GM04504 (cell line): ENCODE results near the gene MCC.

Experiments
- DNase-seq: peaks from one replicate; pipeline ENCODE4 v3.0.0-alpha.2; 2012; ENCODE audit warnings: low read depth

MCC gene

DNA sequence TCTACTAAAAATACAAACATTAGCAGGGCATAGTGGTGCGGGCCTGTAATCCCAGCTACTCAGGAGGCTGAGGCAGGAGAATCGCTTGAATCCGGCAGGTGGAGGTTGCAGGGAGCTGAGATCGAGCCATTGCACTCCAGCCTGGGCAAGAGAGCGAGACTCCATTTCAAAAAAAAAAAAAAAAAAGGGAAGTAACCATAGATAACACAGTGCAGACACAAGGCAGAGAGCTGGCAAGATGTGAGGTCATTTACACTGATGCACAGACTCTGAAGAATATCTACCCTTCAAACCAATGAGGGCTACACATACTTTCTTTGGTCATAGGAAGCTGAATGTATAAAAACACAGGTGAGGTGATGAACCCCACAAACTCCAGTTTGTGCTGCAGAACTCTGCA, 379.8 kb downstream of the MCC start:
- no peak for DNase-seq

- DNase-seq, result no peak
Measured at GRCh38 chr5:113106821-113107220, 381.4 kb downstream of the MCC start.

DNA sequence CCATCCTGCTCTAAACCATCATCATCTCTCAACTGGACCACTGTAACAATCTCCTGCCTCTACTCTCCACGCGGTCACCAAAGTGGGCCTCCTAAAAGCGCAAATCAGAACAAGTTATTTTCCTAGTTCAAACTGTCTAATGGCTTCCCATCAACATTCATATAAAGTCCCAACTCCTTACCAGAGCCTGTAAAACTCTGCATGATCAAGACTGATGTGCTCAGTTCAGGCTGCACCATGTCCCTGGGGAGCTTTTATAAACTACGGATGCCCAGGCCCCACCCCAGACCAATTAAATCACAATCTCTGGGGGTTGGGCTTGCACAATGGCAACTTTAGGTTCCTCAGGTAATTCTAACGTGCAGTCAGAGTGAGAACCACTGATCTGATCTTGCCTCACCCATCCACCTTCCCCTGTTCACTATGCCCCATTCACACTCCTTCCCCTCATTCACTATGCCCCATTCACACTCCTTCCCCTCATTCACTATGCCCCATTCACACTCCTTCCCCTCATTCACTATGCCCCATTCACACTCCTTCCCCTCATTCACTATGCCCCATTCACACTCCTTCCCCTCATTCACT, 382.5 kb downstream of the MCC start:
- DNase-seq, result no peak

DNA sequence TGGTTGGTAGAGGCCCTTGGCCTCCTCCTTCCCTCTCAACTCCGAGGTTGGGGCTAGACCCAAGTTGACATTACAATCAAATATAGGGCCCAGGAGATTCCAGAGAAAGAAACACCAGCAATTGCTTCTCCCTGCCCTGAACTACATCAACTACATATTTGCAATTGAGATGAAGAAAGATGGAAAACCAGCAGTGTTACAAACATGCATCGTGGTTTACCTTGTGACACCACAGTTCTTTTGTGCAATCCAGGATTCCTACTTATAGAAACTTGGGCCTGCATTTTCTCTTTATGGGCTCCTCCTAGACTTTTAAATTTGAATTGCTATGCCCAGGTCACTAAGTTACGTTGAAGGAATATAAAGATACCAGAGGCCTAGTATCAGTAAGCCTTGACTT, 384.9 kb downstream of the MCC start:
- DNase-seq, result no peak

GRCh38 chr5:113102121-113102531, 386.1 kb downstream of the MCC start:
- DNase-seq, result no peak

- DNase-seq, result no peak
Measured at GRCh38 chr5:113100981-113101380, 387.3 kb downstream of the MCC start.

DNA sequence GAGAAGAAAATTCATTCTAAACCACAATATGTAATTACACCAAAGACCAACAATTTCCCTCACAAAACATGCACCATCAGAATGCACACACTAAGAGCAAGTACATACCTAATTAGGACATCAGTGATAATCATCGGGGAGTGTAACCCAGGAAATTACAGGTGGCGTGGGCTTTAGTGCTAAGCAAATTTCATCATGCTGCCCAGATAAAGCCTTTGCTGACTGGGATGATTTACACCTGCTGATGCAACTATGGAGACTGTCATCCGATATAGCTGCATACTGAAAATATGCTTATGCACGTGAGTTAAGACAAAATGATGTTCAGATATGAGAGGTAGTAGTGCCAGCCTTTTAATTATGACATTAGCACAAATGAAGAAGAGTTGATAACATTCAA, 388.4 kb downstream of the MCC start:
- no peak for DNase-seq

GRCh38 chr5:113098378-113098777, 389.9 kb downstream of the MCC start:
- DNase-seq, result no peak

GRCh38 chr5:113095831-113096230, 392.4 kb downstream of the MCC start:
- DNase-seq, result no peak

DNA sequence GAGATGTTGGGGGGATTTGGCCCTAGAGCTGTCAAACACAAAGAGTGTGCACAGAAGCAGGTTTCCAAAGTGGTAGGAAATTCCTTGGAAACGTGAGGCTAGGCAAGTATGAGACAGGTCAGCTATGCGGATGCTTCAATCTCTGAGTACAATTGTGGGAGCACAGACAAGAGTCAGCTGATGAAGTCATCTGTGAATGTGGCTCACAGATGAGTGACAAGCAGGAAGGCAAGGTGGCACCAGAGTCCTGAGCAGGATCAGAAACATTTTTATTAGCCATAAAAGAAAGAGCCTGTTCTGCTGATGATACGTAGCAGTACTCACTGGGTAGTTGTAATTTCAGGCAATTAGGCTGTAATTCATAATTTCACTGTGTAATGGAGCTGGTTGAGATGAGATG, 394.7 kb downstream of the MCC start:
- no peak for DNase-seq

GRCh38 chr5:113092683-113093082, 395.6 kb downstream of the MCC start:
- DNase-seq, result no peak

DNA sequence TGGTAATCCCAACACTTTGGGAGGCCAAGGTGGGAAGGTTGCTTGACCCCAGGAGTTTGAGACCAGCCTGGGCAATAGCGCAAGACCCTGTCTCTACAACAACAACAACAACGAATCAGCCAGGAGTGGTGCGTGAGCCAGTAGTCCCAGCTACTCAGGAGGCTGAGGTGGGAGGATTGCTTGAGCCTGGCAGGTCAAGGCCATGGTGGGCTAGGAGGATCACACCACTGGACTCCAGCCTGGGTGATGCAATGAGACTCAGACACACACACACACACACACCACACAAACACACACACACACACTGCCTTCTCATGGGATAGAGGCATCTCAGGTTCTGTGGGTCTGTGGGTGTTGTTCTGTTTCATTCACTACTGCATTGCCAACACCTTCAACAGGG, 396.6 kb downstream of the MCC start:
- no peak for DNase-seq

DNA sequence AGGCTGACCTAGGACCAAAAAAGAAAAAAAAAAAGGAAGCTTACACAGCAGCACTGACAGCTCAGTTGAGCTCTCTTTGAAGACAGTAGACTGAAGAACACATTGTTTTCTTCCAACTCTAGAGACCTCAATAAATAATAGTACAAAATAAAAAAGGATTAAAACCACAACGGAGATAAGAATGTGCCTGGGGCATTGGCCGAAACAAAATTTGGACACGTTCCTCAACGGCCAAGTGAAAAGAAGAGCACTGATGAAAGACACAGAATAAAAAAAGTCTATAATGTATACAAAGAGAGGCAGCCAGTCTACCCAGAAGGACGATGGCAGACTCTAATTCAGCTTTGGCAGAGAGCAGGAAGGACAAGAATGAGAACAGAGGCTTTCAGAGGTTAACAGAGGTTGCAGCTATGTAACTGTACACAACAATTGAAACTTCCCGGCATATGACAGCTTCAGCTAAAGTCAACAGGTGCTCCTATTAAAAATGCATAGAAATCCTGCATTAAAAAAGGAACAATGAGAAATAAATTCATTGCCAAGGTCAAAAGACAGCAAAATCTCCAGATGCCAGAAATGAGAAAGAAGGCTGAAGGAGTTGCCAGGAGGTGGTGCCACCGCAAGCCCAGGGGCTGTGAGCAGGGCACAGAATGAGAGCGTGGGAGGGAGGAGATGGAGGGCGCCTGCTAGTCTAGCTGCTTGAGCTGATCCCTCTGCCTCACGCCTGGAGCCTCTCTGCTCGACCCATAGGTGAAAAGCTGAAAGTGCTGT, 397.7 kb downstream of the MCC start:
- DNase-seq, result no peak

DNA sequence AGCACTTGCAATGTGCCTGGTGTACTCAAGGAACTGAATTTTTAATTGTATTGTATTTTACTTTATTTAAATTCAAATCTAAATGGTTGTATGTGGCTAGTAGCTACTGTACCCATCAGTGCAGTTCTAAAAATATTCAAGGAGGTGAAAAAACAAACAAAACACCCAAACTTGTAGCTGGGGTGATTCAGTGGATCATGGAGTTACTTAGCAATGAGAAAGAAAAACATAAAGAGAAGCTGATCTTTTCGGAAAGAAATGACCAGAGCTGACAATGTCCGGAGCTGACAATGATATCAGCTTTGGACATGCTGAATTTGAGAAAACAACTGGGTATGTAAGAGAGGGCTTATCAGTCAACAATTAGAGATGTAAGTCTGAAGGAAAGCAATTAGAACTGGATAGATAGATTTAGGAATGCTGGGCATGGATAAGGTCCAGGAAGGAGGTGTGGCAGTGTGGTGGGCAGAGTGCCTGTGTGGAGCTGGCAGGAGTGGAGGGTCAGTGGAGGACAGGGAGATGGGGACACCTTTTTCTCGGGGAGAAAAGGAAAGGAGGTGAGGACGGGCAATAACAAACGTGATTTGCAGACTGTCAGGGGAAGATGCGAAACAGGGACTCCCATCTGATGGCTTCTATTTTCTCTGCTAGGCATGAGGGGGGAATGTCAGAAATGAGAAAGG, 398.5 kb downstream of the MCC start:
- DNase-seq, result no peak

DNA sequence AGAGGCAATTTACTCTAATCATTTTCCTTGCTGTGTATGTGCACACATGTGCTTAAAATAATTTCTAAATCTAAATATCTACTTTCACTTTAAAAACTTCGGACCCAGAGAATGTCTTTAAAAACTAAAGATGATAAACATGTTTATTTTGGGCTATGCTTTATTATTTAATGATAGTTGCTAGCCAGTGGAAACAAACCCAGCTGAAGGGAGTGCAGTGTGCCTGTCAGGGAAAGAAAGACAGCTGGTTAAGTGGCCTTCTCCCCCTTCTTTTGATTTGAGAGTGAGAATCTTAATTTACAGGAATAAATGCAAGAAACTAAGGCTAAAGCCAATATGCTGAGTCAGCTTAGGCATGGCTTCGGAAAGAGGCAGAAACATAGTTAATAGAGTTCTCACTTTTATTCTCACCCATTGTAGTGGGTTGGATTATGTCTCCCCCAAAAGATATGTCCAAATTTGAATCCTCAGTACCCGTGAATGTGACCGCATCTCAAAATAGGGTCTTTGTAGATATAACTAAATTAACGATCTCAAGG, 400.2 kb downstream of the MCC start:
- no peak for DNase-seq

DNA sequence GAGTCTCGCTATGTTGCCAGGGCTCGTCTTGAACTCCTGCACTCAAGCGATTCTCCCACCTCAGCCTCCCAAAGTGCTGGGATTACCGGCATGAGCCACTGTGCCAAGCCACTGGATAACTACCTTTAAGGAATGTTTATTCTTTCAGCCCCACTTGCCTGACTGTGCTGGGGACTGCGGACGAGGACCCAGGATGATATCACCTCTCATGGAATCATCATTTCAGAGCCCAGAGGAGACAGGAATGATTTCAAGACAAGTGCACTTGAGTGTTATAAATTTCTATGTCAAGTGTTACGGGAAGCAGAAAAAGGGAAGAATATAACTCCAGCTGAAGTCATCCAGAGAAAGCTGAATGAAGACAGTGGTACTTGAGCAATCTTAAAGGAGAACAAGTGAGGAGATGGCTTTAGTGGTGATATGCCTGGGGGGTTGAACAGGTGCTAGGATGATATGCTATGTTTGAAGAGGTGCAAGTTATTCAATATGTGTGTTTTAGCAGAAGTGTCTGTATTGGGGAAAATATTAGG, 402.3 kb downstream of the MCC start:
- DNase-seq, result no peak

DNA sequence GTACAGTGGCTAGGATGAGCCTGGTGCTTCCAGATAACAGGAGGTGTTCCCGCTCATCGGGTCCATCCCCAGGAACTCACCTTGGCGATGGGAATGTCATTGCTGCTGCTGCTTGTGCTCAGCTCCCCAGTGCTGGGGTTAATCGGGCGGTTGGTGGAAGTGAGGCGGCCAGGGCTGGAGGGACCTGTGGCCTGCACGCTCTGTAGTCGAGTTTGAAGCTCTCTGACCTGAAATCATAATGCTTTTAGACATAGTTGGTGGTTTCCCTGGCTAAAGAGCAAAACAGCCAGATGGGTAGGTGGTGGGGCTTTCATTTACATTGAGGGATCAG, 403.2 kb downstream of the MCC start:
- DNase-seq, result no peak

- no peak for DNase-seq
Measured at GRCh38 chr5:113084402-113085083, 403.7 kb downstream of the MCC start.

- DNase-seq, result no peak
Measured at GRCh38 chr5:113083481-113083880, 404.8 kb downstream of the MCC start.

- no peak for DNase-seq
Measured at GRCh38 chr5:113082547-113082905, 405.7 kb downstream of the MCC start.

- peak; percentile 54 for DNase-seq
Measured at GRCh38 chr5:113081881-113082546, 406.2 kb downstream of the MCC start.
